HEK293 (cell line): ENCODE results near the gene SUV39H2.

Source experiments
- CTCF ChIP-seq: fragments of 450-650 bp; formaldehyde crosslinking; IDR thresholded peaks from 2 replicates; pipeline ENCODE4 v1.5.1; 2016; ENCODE audit warnings: missing biosample characterization, missing genetic modification characterization
- INSM2 ChIP-seq: fragments of 450-650 bp; formaldehyde crosslinking; IDR thresholded peaks from 2 replicates; pipeline ENCODE4 v1.5.1; 2016; ENCODE audit warnings: missing biosample characterization, missing genetic modification characterization
- KLF16 ChIP-seq: fragments of 450-650 bp; formaldehyde crosslinking; IDR thresholded peaks from 2 replicates; pipeline ENCODE4 v1.5.1; 2017; ENCODE audit warnings: missing biosample characterization, missing genetic modification characterization
- REST ChIP-seq: fragments of 450-650 bp; formaldehyde crosslinking; IDR thresholded peaks from 2 replicates; pipeline ENCODE4 v1.5.1; 2016; ENCODE audit warnings: missing biosample characterization, missing genetic modification characterization
- ZBTB17 ChIP-seq: fragments of 450-650 bp; formaldehyde crosslinking; IDR thresholded peaks from 2 replicates; pipeline ENCODE4 v1.5.1; 2016; ENCODE audit warnings: missing biosample characterization, missing genetic modification characterization
- ZNF24 ChIP-seq: fragments of 450-650 bp; formaldehyde crosslinking; IDR thresholded peaks from 2 replicates; pipeline ENCODE4 v1.5.1; 2016; ENCODE audit warnings: missing biosample characterization, missing genetic modification characterization
- ZNF274 ChIP-seq, 2 experiments: fragments of 200-500 bp in 1 of 2; fragments of 450-650 bp in 1 of 2; sonication (Bioruptor generic) in 1 of 2; formaldehyde crosslinking in 1 of 2; IDR thresholded peaks; 2 replicates each; pipeline versions ENCODE4 v1.5.1 to v1.6.1; 2014 to 2016; ENCODE audit warnings: borderline replicate concordance in 1 of 2, inconsistent platforms in 1 of 2, low read length in 1 of 2, missing biosample characterization in 1 of 2, missing genetic modification characterization in 1 of 2
- ZNF280D ChIP-seq: fragments of 450-650 bp; formaldehyde crosslinking; IDR thresholded peaks from 2 replicates; pipeline ENCODE4 v1.5.1; 2016; ENCODE audit warnings: missing biosample characterization, missing genetic modification characterization
- ZNF354C ChIP-seq: fragments of 450-650 bp; formaldehyde crosslinking; IDR thresholded peaks from 2 replicates; pipeline ENCODE4 v1.5.1; 2016; ENCODE audit warnings: missing biosample characterization, missing genetic modification characterization, low read depth, borderline replicate concordance
- ZNF629 ChIP-seq: fragments of 450-650 bp; formaldehyde crosslinking; IDR thresholded peaks from 2 replicates; pipeline ENCODE4 v1.5.1; 2017; ENCODE audit warnings: missing biosample characterization, missing genetic modification characterization
- ZNF768 ChIP-seq: fragments of 450-650 bp; formaldehyde crosslinking; IDR thresholded peaks from 2 replicates; pipeline ENCODE4 v1.5.1; 2018; ENCODE audit warnings: missing biosample characterization, mild to moderate bottlenecking, missing genetic modification characterization

GRCh38 chr10:14840178-14840577, 38.5 kb upstream of the SUV39H2 start:
- no peak for TF ChIP-seq REST
- no peak for TF ChIP-seq KLF16 (tag by site-specific recombination)
- TF ChIP-seq ZNF629 (tag by site-specific recombination) = no peak
- no peak for TF ChIP-seq CTCF
- no peak for TF ChIP-seq ZNF354C (tag by site-specific recombination)
- no peak for TF ChIP-seq ZBTB17
- TF ChIP-seq ZNF24 (tag by site-specific recombination) = no peak
- no peak for TF ChIP-seq INSM2 (tag by site-specific recombination)
- TF ChIP-seq ZNF280D (tag by site-specific recombination) = no peak
- no peak for TF ChIP-seq ZNF768 (tag by site-specific recombination)
- no peak for TF ChIP-seq ZNF274 (IDR thresholded peaks at IDR 0.05; ENCODE audit: low read length)
- TF ChIP-seq ZNF274 (tag by site-specific recombination; IDR thresholded peaks at IDR 0.05; ENCODE audit: borderline replicate concordance) = no peak
